ENCODE data around the gene KANSL3. TPM values are rescaled to one million over a fixed set of nuclear protein-coding genes. Genes with fewer than 3 reads are reported as not detected.
"Not testable (repeated sequence)": the region's sequence is repeated elsewhere in the genome, so short reads cannot be mapped to it uniquely, and the experiment has no call there.

Gene KANSL3
- total RNA-seq, 1 donor from 2014 or later = 58.8 TPM

GRCh38 chr2:96565111-96565510 is 73.0 kb downstream of the KANSL3 start:
- H3K4me3 Mint-ChIP-seq = no peak overlapping the region

DNA sequence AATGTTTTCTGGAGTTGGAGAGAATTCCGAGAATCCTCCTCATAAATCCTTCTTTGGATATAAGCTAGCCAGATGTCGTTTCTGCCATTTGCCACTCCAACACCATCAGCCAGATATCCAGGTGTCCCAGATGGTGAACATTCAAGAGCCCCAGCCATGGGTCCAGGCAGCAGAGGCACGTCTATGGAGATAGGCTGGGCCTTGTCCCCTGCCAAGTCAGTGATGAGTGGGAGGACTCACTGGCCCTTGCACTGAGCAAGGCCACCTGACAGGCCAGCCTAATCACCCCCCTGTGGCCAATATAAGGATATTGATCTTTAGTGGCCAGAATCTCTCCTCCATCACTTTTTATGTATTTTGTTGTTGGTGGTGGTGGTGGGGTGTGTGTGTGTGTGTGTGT is 73.5 kb downstream of the KANSL3 start:
- no peaks in the 10 kb centered on the region for H3K9me3 Mint-ChIP-seq
- peaks cover 6% of the 10 kb centered on the region for H3K4me1 Mint-ChIP-seq
- H3K27me3 Mint-ChIP-seq (ENCODE audit: low read depth) = no peaks in the 10 kb centered on the region
- H3K4me3 Mint-ChIP-seq = no peak overlapping the region
- no peak overlapping the region for H3K27ac Mint-ChIP-seq (ENCODE audit: unreplicated experiment)
- TF ChIP-seq, protein P1, sequence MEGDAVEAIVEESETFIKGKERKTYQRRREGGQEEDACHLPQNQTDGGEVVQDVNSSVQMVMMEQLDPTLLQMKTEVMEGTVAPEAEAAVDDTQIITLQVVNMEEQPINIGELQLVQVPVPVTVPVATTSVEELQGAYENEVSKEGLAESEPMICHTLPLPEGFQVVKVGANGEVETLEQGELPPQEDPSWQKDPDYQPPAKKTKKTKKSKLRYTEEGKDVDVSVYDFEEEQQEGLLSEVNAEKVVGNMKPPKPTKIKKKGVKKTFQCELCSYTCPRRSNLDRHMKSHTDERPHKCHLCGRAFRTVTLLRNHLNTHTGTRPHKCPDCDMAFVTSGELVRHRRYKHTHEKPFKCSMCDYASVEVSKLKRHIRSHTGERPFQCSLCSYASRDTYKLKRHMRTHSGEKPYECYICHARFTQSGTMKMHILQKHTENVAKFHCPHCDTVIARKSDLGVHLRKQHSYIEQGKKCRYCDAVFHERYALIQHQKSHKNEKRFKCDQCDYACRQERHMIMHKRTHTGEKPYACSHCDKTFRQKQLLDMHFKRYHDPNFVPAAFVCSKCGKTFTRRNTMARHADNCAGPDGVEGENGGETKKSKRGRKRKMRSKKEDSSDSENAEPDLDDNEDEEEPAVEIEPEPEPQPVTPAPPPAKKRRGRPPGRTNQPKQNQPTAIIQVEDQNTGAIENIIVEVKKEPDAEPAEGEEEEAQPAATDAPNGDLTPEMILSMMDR (conservative IDR thresholded peaks at IDR 0.05) = no peak
- no peaks in the 10 kb centered on the region for H3K36me3 Mint-ChIP-seq (ENCODE audit: low read depth)
- DNase-seq (ENCODE audit: low read depth, low spot score) = no peak

More at GRCh38 chr2:96565111-96565510, 73.0 kb downstream of the KANSL3 start:
- Mint-ChIP-seq H3K27ac (ENCODE audit: unreplicated experiment) (no peak overlapping the region), H3K9me3 (no peaks in the 10 kb centered on the region), H3K27me3 (ENCODE audit: low read depth) (no peaks in the 10 kb centered on the region), H3K36me3 (ENCODE audit: low read depth) (no peaks in the 10 kb centered on the region), H3K4me1 (peaks cover 6% of the 10 kb centered on the region)
- DNase-seq (ENCODE audit: low read depth, low spot score) = no peak
- TF ChIP-seq, protein P1 (conservative IDR thresholded peaks at IDR 0.05) = no peak

GRCh38 chr2:96564026-96564425 is 74.1 kb downstream of the KANSL3 start:
- TF ChIP-seq, protein P1 (conservative IDR thresholded peaks at IDR 0.05) = no peak
- no peak overlapping the region for H3K27ac Mint-ChIP-seq (ENCODE audit: unreplicated experiment)
- no peak overlapping the region for H3K4me3 Mint-ChIP-seq

DNA sequence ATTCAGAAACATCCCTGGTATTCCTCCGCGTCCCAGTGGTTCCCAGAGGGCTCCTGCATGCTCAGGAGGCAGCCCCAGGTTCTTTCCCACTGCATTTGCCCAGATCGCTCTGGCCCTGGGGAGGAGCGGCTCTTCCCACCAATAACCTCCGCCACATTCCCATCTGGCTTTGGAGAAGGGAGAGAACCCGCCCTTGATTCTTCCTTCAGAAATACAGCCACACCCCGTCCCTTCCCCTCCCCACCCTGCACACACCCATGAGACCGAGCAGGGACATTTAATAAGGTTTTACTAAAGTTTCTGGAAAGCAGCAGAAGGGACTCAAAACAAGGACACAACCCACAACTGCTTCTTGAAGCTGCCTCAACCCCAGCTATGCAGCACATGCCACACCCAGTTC is 79.6 kb downstream of the KANSL3 start:
- Mint-ChIP-seq H3K4me3 (no peak overlapping the region), H3K9me3 (no peaks in the 10 kb centered on the region), H3K27ac (ENCODE audit: unreplicated experiment) (peak overlapping the region; percentile 50), H3K36me3 (ENCODE audit: low read depth) (no peaks in the 10 kb centered on the region), H3K4me1 (no peaks in the 10 kb centered on the region), H3K27me3 (ENCODE audit: low read depth) (no peaks in the 10 kb centered on the region)
- TF ChIP-seq, protein P1 (conservative IDR thresholded peaks at IDR 0.05) = no peak
- no peak for DNase-seq (ENCODE audit: low read depth, low spot score)

More at GRCh38 chr2:96564026-96564425, 74.1 kb downstream of the KANSL3 start:
- Mint-ChIP-seq H3K4me1 (peaks cover 6% of the 10 kb centered on the region), H3K9me3 (no peaks in the 10 kb centered on the region), H3K27me3 (ENCODE audit: low read depth) (no peaks in the 10 kb centered on the region), H3K36me3 (ENCODE audit: low read depth) (no peaks in the 10 kb centered on the region)
- DNase-seq (ENCODE audit: low read depth, low spot score) = no peak

GRCh38 chr2:96558061-96558460 is 80.1 kb downstream of the KANSL3 start:
- no peak for DNase-seq (ENCODE audit: low read depth, low spot score)
- H3K36me3 Mint-ChIP-seq (ENCODE audit: low read depth) = no peaks in the 10 kb centered on the region
- TF ChIP-seq, protein P1 (conservative IDR thresholded peaks at IDR 0.05) = no peak
- H3K27ac Mint-ChIP-seq (ENCODE audit: unreplicated experiment) = peak overlapping the region; percentile 50
- H3K4me3 Mint-ChIP-seq = no peak overlapping the region
- no peaks in the 10 kb centered on the region for H3K9me3 Mint-ChIP-seq
- H3K4me1 Mint-ChIP-seq = no peaks in the 10 kb centered on the region
- H3K27me3 Mint-ChIP-seq (ENCODE audit: low read depth) = no peaks in the 10 kb centered on the region

GRCh38 chr2:96557421-96557820 is 80.7 kb downstream of the KANSL3 start:
- H3K27ac Mint-ChIP-seq (ENCODE audit: unreplicated experiment) = not testable (repeated sequence)

More at GRCh38 chr2:96557421-96557820, 80.7 kb downstream of the KANSL3 start:
- not testable (repeated sequence) for H3K27me3 Mint-ChIP-seq (ENCODE audit: low read depth); H3K4me3 Mint-ChIP-seq; H3K9me3 Mint-ChIP-seq; DNase-seq (ENCODE audit: low read depth, low spot score); H3K36me3 Mint-ChIP-seq (ENCODE audit: low read depth); H3K4me1 Mint-ChIP-seq

Measured in neural crest cell (in vitro differentiated cells).